ENCODE results near the gene ZNF277.

The ZNF277 gene

DNA sequence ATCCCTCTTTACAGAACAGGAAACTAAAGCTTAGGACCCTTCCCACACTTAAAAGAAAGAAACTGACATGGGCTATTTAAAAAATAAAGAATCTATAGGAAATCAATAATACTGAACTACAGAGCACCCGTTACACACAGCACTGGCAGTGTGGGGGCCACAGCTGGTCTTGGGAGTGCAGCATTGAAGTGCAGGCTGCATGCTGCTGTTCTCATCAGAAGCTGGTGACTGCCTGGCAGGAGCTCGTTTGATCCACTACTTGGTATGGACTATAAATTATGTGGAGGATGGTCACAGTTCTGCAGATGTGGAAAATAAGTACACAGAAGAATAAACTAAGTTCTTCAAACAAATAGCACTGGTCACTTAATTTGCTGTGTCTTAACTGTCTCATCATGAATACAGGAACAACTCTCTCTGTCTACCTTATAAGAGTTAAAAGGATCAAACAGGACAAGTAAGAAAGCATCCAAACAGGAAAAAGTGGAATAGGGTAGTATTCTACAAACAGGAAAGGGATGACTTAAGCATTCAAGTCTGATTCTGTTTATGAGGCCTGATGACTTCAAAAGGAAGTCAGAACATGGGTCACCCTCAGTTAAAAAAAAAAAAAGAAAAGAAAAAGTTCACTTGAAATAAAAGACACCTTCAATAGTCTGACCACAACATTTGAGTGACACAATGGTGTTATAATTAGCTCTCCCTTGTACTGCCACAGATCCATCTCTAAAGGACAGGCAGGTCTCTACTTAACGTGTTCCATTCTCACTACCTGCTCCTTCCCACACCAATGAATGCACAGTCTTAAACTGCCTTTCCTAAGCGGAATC lies 21.3 kb upstream of the ZNF277 start:
- no peak for TF ChIP-seq SNAI2 (CRISPR knock-in tag; IDR thresholded peaks at IDR 0.05)
- no peak for TF ChIP-seq BACH2 (CRISPR knock-in tag; IDR thresholded peaks at IDR 0.05; ENCODE audit: borderline replicate concordance)
- TF ChIP-seq, protein P1, sequence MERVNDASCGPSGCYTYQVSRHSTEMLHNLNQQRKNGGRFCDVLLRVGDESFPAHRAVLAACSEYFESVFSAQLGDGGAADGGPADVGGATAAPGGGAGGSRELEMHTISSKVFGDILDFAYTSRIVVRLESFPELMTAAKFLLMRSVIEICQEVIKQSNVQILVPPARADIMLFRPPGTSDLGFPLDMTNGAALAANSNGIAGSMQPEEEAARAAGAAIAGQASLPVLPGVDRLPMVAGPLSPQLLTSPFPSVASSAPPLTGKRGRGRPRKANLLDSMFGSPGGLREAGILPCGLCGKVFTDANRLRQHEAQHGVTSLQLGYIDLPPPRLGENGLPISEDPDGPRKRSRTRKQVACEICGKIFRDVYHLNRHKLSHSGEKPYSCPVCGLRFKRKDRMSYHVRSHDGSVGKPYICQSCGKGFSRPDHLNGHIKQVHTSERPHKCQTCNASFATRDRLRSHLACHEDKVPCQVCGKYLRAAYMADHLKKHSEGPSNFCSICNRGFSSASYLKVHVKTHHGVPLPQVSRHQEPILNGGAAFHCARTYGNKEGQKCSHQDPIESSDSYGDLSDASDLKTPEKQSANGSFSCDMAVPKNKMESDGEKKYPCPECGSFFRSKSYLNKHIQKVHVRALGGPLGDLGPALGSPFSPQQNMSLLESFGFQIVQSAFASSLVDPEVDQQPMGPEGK (CRISPR knock-in tag; IDR thresholded peaks at IDR 0.05; ENCODE audit: borderline replicate concordance), result no peak
- TF ChIP-seq ZNF8 (CRISPR knock-in tag; IDR thresholded peaks at IDR 0.05), result no peak
- TF ChIP-seq, protein P2, sequence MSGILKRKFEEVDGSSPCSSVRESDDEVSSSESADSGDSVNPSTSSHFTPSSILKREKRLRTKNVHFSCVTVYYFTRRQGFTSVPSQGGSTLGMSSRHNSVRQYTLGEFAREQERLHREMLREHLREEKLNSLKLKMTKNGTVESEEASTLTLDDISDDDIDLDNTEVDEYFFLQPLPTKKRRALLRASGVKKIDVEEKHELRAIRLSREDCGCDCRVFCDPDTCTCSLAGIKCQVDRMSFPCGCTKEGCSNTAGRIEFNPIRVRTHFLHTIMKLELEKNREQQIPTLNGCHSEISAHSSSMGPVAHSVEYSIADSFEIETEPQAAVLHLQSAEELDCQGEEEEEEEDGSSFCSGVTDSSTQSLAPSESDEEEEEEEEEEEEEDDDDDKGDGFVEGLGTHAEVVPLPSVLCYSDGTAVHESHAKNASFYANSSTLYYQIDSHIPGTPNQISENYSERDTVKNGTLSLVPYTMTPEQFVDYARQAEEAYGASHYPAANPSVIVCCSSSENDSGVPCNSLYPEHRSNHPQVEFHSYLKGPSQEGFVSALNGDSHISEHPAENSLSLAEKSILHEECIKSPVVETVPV (CRISPR knock-in tag; IDR thresholded peaks at IDR 0.05), result no peak
- TF ChIP-seq, protein P3, sequence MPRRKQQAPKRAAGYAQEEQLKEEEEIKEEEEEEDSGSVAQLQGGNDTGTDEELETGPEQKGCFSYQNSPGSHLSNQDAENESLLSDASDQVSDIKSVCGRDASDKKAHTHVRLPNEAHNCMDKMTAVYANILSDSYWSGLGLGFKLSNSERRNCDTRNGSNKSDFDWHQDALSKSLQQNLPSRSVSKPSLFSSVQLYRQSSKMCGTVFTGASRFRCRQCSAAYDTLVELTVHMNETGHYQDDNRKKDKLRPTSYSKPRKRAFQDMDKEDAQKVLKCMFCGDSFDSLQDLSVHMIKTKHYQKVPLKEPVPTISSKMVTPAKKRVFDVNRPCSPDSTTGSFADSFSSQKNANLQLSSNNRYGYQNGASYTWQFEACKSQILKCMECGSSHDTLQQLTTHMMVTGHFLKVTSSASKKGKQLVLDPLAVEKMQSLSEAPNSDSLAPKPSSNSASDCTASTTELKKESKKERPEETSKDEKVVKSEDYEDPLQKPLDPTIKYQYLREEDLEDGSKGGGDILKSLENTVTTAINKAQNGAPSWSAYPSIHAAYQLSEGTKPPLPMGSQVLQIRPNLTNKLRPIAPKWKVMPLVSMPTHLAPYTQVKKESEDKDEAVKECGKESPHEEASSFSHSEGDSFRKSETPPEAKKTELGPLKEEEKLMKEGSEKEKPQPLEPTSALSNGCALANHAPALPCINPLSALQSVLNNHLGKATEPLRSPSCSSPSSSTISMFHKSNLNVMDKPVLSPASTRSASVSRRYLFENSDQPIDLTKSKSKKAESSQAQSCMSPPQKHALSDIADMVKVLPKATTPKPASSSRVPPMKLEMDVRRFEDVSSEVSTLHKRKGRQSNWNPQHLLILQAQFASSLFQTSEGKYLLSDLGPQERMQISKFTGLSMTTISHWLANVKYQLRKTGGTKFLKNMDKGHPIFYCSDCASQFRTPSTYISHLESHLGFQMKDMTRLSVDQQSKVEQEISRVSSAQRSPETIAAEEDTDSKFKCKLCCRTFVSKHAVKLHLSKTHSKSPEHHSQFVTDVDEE (CRISPR knock-in tag; IDR thresholded peaks at IDR 0.05), result no peak
- TF ChIP-seq ZC3H10 (CRISPR knock-in tag; IDR thresholded peaks at IDR 0.05), result no peak
- no peak for TF ChIP-seq ZNF70 (CRISPR knock-in tag; IDR thresholded peaks at IDR 0.05)
- no peak for TF ChIP-seq ESRRG (CRISPR knock-in tag; IDR thresholded peaks at IDR 0.05)
- no peak for ATAC-seq

DNA sequence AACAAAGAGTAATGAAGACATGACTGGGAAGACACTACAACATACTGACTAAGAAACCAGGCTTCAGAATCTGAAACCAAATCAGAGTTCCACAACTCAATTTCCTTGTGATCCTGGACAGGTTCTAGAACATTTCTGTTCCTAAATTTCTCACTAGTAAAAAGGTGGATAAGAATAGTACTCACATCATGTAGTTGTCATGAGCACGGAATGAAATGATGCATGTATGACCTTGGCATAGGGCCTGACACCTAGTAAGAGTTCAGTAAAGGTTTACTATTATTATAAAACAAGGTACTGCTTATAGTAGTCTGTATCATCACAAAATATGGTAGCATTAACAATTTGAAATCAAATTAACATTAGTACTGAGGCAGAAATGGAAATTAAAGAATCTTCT lies 20.2 kb upstream of the ZNF277 start:
- TF ChIP-seq ZNF70 (CRISPR knock-in tag; IDR thresholded peaks at IDR 0.05), result no peak
- TF ChIP-seq, protein P2 (CRISPR knock-in tag; IDR thresholded peaks at IDR 0.05), result no peak
- TF ChIP-seq ARNTL (CRISPR knock-in tag; IDR thresholded peaks at IDR 0.05; ENCODE audit: borderline replicate concordance, low read depth), result no peak
- TF ChIP-seq TCF4 (CRISPR knock-in tag; IDR thresholded peaks at IDR 0.05; ENCODE audit: borderline replicate concordance), result no peak
- TF ChIP-seq ZFP3 (CRISPR knock-in tag; IDR thresholded peaks at IDR 0.05), result no peak
- TF ChIP-seq ESRRG (CRISPR knock-in tag; IDR thresholded peaks at IDR 0.05), result no peak
- no peak for TF ChIP-seq OSR1 (CRISPR knock-in tag; IDR thresholded peaks at IDR 0.05)
- TF ChIP-seq, protein P4, sequence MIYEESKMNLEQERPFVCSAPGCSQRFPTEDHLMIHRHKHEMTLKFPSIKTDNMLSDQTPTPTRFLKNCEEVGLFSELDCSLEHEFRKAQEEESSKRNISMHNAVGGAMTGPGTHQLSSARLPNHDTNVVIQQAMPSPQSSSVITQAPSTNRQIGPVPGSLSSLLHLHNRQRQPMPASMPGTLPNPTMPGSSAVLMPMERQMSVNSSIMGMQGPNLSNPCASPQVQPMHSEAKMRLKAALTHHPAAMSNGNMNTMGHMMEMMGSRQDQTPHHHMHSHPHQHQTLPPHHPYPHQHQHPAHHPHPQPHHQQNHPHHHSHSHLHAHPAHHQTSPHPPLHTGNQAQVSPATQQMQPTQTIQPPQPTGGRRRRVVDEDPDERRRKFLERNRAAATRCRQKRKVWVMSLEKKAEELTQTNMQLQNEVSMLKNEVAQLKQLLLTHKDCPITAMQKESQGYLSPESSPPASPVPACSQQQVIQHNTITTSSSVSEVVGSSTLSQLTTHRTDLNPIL (CRISPR knock-in tag; IDR thresholded peaks at IDR 0.05; ENCODE audit: low read depth), result no peak
- TF ChIP-seq, protein P5, sequence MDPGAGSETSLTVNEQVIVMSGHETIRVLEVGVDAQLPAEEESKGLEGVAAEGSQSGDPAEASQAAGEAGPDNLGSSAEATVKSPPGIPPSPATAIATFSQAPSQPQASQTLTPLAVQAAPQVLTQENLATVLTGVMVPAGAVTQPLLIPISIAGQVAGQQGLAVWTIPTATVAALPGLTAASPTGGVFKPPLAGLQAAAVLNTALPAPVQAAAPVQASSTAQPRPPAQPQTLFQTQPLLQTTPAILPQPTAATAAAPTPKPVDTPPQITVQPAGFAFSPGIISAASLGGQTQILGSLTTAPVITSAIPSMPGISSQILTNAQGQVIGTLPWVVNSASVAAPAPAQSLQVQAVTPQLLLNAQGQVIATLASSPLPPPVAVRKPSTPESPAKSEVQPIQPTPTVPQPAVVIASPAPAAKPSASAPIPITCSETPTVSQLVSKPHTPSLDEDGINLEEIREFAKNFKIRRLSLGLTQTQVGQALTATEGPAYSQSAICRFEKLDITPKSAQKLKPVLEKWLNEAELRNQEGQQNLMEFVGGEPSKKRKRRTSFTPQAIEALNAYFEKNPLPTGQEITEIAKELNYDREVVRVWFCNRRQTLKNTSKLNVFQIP (CRISPR knock-in tag; IDR thresholded peaks at IDR 0.05; ENCODE audit: borderline replicate concordance, low read depth), result no peak
- no peak for TF ChIP-seq ZNF8 (CRISPR knock-in tag; IDR thresholded peaks at IDR 0.05)
- no peak for TF ChIP-seq GLIS3 (CRISPR knock-in tag; IDR thresholded peaks at IDR 0.05)
- TF ChIP-seq ZC3H10 (CRISPR knock-in tag; IDR thresholded peaks at IDR 0.05), result no peak
- no peak for TF ChIP-seq CSDC2 (CRISPR knock-in tag; IDR thresholded peaks at IDR 0.05)
- no peak for TF ChIP-seq ZFP30 (CRISPR knock-in tag; IDR thresholded peaks at IDR 0.05)
- TF ChIP-seq, protein P3 (CRISPR knock-in tag; IDR thresholded peaks at IDR 0.05), result no peak
- TF ChIP-seq, protein P1 (CRISPR knock-in tag; IDR thresholded peaks at IDR 0.05; ENCODE audit: borderline replicate concordance), result no peak
- no peak for ATAC-seq

Data from SK-N-SH treated with all-trans-retinoic acid at 6 μM for 48 hours (cell line).